Naive thymus-derived CD8-positive, alpha-beta T cell (primary cell): ENCODE results near the gene ANKRD62. TPM values are rescaled to one million over a fixed set of nuclear protein-coding genes. Genes with fewer than 3 reads are reported as not detected.
"Not testable (repeated sequence)": the region's sequence is repeated elsewhere in the genome, so short reads cannot be mapped to it uniquely, and the experiment has no call there.

ENCODE experiments used
- ATAC-seq, 2 donors: fragments of 150-1000 bp; cut with Tn5 transposase in 1 of 2; sonication (Bioruptor Pico), chemical (Tn5 transposase) in 1 of 2; 1 replicate in 1 of 2; 2 replicates in 1 of 2; pipeline ENCODE4 v1.10.0; 2021; ENCODE audit warnings: mild to moderate bottlenecking in 2 of 2, moderate library complexity in 2 of 2
- POLR2A ChIA-PET: fragments of 350-600 bp; sonication (Branson Sonifier 250); formaldehyde crosslinking; loops from one replicate; lab custom pipeline; 2021; ENCODE audit warnings: antibody characterized with exemption; lab: Charles Lee
- DNase-seq, 10 donors: peaks; one replicate each; pipeline versions ENCODE4 v3.0.0 to v3.0.0-alpha.2; 2020 to 2022
- H3K27ac Mint-ChIP-seq, 10 donors: one replicate each; pipeline ENCODE4 v1.8.0; 2020 to 2022; ENCODE audit warnings: mild to moderate bottlenecking in 10 of 10, mixed read lengths in 10 of 10, moderate library complexity in 4 of 10, inconsistent platforms in 1 of 10
- H3K27me3 Mint-ChIP-seq, 5 donors: one replicate each; pipeline ENCODE4 v1.8.0; 2021 to 2022; ENCODE audit warnings: mixed read lengths in 5 of 5
- H3K36me3 Mint-ChIP-seq, 3 donors: one replicate each; pipeline ENCODE4 v1.8.0; 2020 to 2022; ENCODE audit warnings: mixed read lengths in 3 of 3, mild to moderate bottlenecking in 2 of 3, inconsistent platforms in 1 of 3
- H3K4me1 Mint-ChIP-seq, 4 donors: one replicate each; pipeline ENCODE4 v1.8.0; 2021 to 2022; ENCODE audit warnings: mixed read lengths in 4 of 4
- H3K4me3 Mint-ChIP-seq, 10 donors: one replicate each; pipeline ENCODE4 v1.8.0; 2020 to 2022; ENCODE audit warnings: mild to moderate bottlenecking in 10 of 10, mixed read lengths in 10 of 10, moderate library complexity in 6 of 10, inconsistent platforms in 1 of 10
- H3K9me3 Mint-ChIP-seq, 9 donors: one replicate each; pipeline ENCODE4 v1.8.0; 2020 to 2022; ENCODE audit warnings: mixed read lengths in 9 of 9, mild to moderate bottlenecking in 3 of 9, inconsistent platforms in 1 of 9, moderate library complexity in 1 of 9
- polyA plus RNA-seq, 3 donors: library from polyadenylated mRNA; unstranded; fragments of 300-500 nt; fragmentation: Illumina TruSeq; gene quantifications; one replicate each; pipeline ENCODE4 v1.2.3, GENCODE V29; 2021
- total RNA-seq, 8 experiments: library from RNA in 2 of 8; stranded (reverse) in 2 of 8; gene quantifications; one replicate each; pipeline ENCODE4 v1.2.3 and lab custom pipeline; 2021 to 2026

The ANKRD62 gene
- total and polyA plus RNA-seq, 5 experiments from 2014 or later = not detected

DNA sequence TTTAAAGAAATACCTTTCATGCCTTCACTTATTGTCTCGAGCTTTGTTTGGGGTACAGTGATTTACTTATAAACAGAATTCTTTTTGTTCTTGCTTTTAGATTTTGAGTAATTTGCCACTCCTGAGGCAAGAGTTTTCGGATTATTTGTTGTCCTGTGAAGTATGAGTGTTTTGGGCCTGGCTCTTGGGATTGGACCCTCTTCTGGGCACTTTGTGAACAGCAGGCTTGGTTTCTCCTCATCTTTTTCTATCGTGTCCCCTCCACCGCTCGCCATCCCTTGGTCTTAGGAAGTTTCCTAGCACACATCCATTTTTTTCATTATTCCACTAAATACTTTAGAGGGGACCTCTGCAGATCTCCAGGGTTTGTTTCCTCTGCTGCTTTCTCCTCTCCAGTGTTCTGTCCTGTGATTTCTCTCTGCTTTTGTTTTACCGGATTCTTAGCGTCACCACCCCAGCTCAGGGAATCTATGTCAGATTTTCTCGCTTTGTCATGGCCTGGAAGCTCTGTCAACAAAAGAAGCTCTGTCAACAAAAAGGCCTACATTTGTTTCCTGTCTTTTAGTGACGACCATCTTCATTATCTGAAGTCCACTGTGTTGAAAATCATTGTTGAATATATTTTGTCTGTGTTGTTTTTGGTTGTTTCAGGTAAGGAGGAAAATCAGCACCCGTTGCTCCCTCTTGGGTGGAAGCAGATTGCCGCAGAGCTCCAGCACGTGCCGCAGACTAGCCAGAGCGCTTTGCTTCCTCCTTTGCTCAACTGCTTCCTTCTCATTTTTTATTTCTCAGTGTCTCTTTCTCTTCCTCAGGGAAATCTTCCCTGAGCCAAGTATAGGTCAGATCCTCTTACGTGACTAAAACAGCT is 27.8 kb downstream of the ANKRD62 start:
- no peaks in the 10 kb centered on the region for H3K36me3 Mint-ChIP-seq
- POLR2A ChIA-PET = no interaction called here
- H3K27me3 Mint-ChIP-seq = peaks cover 7 to 30% (median 27%) of the 10 kb centered on the region in 5 donors
- H3K4me1 Mint-ChIP-seq = no peaks in the 10 kb centered on the region
- H3K4me3 Mint-ChIP-seq = no peak overlapping the region
- H3K9me3 Mint-ChIP-seq = no peaks in the 10 kb centered on the region
- ATAC-seq (no peak), DNase-seq (no peak)
- peak overlapping the region in 1 of 10 donors; percentile 11 for H3K27ac Mint-ChIP-seq

DNA sequence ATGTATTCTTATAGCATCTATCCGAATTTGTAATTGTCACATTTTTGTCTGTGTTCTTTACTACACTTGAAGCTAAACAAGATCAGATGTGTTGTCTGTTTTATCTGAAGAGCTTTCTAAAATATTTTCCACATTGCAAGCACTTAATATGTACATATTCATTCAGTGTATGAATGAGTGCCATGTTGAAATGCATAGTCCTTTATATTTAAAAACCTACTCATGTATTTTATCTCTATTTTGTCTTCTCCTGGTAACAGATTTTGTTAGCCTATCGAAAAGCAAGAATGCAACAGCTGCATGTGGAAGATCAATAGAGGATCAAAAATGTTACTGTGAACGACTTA is 28.4 kb downstream of the ANKRD62 start:
- H3K36me3 Mint-ChIP-seq, POLR2A ChIA-PET, H3K4me3 Mint-ChIP-seq, H3K27ac Mint-ChIP-seq, H3K9me3 Mint-ChIP-seq, DNase-seq, H3K4me1 Mint-ChIP-seq, ATAC-seq: not testable (repeated sequence)
- peaks cover 9 to 34% (median 29%) of the 10 kb centered on the region in 5 donors for H3K27me3 Mint-ChIP-seq

DNA sequence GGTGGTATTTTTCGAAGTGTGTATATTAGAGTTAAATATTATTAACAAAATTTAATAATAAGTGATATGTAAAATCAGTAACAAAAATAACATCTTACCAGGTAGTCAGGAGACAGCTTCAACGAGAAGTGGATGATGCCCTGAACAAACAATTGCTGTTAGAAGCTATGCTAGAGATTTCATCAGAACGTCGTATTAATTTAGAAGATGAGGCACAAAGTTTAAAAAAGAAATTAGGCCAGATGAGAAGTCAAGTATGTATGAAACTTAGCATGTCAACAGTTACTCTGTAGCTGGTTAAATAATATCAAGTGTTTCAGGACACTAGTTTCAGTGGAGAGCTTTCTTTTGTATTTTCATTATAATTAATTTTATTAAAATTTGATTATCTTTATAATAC is 34.0 kb downstream of the ANKRD62 start:
- ATAC-seq, DNase-seq, H3K27ac Mint-ChIP-seq, H3K4me3 Mint-ChIP-seq, POLR2A ChIA-PET, H3K4me1 Mint-ChIP-seq, H3K36me3 Mint-ChIP-seq, H3K9me3 Mint-ChIP-seq: not testable (repeated sequence)
- H3K27me3 Mint-ChIP-seq = peaks cover 4 to 25% (median 10%) of the 10 kb centered on the region in 5 donors

DNA sequence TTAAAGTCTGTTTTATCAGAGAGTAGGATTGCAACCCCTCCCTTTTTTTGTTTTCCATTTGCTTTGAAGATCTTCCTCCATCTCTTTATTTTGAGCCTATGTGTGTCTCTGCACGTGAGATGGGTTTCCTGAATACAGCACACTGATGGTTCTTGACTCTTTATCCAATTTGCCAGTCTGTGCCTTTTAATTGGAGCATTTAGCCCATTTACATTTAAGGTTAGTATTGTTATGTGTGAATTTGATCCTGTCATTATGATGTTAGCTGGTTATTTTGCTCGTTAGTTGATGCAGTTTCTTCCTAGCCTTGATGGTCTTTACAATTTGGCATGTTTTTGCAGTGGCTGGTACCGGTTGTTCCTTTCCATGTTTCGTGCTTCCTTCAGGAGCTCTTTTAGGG is 45.2 kb downstream of the ANKRD62 start:
- POLR2A ChIA-PET, H3K27me3 Mint-ChIP-seq, H3K36me3 Mint-ChIP-seq, ATAC-seq, H3K9me3 Mint-ChIP-seq, H3K4me3 Mint-ChIP-seq, DNase-seq, H3K4me1 Mint-ChIP-seq, H3K27ac Mint-ChIP-seq: not testable (repeated sequence)

DNA sequence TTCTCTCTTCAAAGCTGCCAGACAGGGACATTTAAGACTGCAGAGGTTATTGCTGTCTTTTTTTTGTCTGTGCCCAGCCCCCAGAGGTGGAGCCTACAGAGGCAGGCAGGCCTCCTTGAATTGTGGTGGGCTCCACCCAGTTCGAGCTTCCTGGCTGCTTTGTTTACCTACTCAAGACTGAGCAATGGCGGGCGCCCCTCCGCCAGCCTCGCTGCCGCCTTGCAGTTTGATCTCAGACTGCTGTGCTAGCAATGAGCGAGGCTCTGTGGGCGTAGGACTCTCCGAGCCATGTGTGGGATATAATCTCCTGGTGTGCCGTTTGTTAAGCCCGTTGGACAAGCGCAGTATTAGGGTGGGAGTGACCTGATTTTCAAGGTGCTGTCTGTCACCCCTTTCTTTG is 47.2 kb downstream of the ANKRD62 start:
- H3K4me3 Mint-ChIP-seq, POLR2A ChIA-PET, H3K4me1 Mint-ChIP-seq, ATAC-seq, H3K9me3 Mint-ChIP-seq, H3K27ac Mint-ChIP-seq, H3K36me3 Mint-ChIP-seq, DNase-seq: not testable (repeated sequence)
- H3K27me3 Mint-ChIP-seq = peaks cover 0 to 10% (median 0%) of the 10 kb centered on the region in 5 donors

DNA sequence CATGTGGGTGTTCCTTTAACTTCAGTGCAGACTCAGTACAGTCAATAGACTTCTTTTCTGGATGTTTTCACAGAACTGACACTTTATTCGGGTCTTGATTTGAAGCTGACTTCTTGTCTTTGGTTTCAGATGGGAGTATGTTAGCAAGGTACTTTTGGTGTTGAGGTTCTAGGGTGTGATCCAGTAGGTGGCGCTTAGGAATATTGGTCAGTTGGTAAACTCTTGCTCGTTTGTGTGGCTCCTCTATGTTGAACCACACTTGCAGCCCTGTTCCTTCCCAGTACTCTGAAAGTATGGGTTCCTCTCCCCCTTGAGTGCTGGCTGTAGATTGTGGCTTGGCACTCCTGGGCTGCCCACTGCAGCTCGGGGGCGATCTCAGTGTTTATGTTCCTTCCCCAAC is 48.1 kb downstream of the ANKRD62 start:
- ATAC-seq, H3K27ac Mint-ChIP-seq: not testable (repeated sequence)

DNA sequence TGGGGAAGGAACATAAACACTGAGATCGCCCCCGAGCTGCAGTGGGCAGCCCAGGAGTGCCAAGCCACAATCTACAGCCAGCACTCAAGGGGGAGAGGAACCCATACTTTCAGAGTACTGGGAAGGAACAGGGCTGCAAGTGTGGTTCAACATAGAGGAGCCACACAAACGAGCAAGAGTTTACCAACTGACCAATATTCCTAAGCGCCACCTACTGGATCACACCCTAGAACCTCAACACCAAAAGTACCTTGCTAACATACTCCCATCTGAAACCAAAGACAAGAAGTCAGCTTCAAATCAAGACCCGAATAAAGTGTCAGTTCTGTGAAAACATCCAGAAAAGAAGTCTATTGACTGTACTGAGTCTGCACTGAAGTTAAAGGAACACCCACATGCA is 55.8 kb downstream of the ANKRD62 start:
- H3K27ac Mint-ChIP-seq, H3K4me3 Mint-ChIP-seq, H3K36me3 Mint-ChIP-seq, POLR2A ChIA-PET, DNase-seq, H3K9me3 Mint-ChIP-seq, H3K4me1 Mint-ChIP-seq, ATAC-seq, H3K27me3 Mint-ChIP-seq: not testable (repeated sequence)

More for the DNA sequence above, 48.1 kb downstream of the ANKRD62 start:
- H3K9me3 Mint-ChIP-seq, H3K36me3 Mint-ChIP-seq, POLR2A ChIA-PET, DNase-seq, H3K4me1 Mint-ChIP-seq, H3K4me3 Mint-ChIP-seq: not testable (repeated sequence)
- H3K27me3 Mint-ChIP-seq = peaks cover 0 to 10% (median 0%) of the 10 kb centered on the region in 5 donors

DNA sequence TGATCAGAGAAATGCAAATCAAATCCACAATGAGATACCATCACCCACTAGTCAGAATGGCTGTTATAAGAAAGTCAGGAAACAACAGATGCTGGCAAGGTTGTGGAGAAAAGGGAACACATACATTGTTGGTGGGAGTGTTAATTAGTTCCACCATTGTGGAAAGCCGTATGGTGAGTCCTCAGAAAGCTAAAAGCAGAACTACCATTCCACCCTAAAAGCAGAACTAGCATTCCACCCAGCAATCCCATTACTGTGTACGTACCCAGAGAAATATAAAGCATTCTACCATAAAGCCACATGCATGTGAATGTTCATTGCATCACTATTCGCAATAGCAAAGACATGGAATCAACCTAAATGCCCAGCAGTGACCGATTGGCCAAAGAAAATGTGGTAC is 60.7 kb downstream of the ANKRD62 start:
- no peaks in the 10 kb centered on the region for H3K4me1 Mint-ChIP-seq

DNA sequence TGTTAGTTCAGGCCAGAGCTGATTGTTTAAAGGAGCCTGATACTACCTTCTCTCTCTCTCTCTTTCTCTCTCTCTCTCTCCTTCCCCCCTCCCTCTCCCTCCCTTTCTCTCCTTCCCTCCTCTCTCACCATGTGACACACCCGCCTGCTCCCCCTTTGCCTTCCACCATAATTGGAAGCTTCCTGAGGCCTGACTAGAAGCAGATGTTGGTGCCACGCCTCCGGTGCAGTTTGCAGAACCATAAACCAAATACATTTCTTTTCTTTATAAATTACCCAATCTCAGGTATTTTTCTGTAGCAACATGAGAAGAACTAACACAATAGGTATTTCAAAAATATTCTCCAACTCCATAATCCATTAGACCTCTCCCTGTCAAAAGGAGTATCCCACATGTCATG is 62.4 kb downstream of the ANKRD62 start:
- Mint-ChIP-seq H3K36me3 (no peaks in the 10 kb centered on the region), H3K4me1 (no peaks in the 10 kb centered on the region), H3K27ac (no peak overlapping the region), H3K4me3 (no peak overlapping the region), H3K9me3 (peaks cover 0 to 7% (median 0%) of the 10 kb centered on the region in 9 donors), H3K27me3 (peaks cover 0 to 6% (median 0%) of the 10 kb centered on the region in 5 donors)
- no peak for ATAC-seq
- POLR2A ChIA-PET = no interaction called here
- no peak for DNase-seq

More for the DNA sequence above, 60.7 kb downstream of the ANKRD62 start:
- POLR2A ChIA-PET = no interaction called here
- Mint-ChIP-seq H3K36me3 (no peaks in the 10 kb centered on the region), H3K9me3 (peaks cover 0 to 7% (median 0%) of the 10 kb centered on the region in 9 donors), H3K27me3 (peaks cover 0 to 8% (median 3%) of the 10 kb centered on the region in 5 donors), H3K27ac (no peak overlapping the region), H3K4me3 (no peak overlapping the region)
- DNase-seq (no peak), ATAC-seq (no peak)

DNA sequence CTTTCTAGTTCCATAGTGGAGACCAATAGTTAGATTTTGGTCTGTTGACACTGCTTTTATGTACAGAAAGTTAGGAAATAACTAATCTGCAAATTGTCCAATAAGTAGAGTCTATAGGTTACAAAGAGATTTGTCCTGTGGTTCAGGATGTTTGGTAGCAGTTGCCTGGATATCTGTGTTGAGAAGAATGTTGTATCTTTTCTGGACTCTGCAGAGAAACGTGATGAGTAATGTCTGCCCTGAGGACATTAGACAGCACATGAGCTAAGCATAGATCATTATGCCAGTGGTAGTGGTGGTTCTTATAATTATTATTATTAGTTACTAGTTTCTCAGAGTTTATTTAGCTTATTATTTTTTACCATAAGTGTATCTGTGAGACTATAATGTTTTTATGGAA is 65.8 kb downstream of the ANKRD62 start:
- no peaks in the 10 kb centered on the region for H3K36me3 Mint-ChIP-seq
- POLR2A ChIA-PET = no interaction called here
- no peaks in the 10 kb centered on the region for H3K4me1 Mint-ChIP-seq
- DNase-seq = no peak
- no peak overlapping the region for H3K27ac Mint-ChIP-seq
- ATAC-seq = no peak
- H3K9me3 Mint-ChIP-seq = peaks cover 0 to 3% (median 0%) of the 10 kb centered on the region in 9 donors
- no peak overlapping the region for H3K4me3 Mint-ChIP-seq
- H3K27me3 Mint-ChIP-seq = peaks cover 0 to 9% (median 4%) of the 10 kb centered on the region in 5 donors

DNA sequence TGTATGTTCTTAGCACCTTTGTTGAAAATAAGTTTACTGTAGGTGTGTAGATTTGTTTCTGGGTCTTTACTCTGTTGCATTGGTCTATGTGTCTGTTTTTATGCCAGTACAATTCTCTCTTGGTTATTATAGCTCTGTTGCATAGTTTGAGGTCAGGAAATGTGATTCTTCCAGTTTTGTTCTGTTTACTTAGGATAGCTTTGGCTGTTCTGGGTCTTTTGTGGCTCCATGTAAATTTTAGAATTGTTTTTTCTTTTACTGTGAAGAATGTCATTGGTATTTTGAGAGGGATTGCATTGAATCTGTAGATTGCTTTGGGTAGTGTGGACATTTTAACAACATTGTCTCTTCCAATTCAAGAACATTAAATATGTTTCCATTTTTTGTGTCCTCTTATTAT is 69.1 kb downstream of the ANKRD62 start:
- DNase-seq (no peak), ATAC-seq (no peak)
- Mint-ChIP-seq H3K4me3 (no peak overlapping the region), H3K9me3 (peaks cover 2 to 17% (median 9%) of the 10 kb centered on the region in 9 donors), H3K36me3 (peaks cover 0 to 8% (median 0%) of the 10 kb centered on the region in 3 donors), H3K27me3 (peaks cover 0 to 14% (median 9%) of the 10 kb centered on the region in 5 donors), H3K27ac (no peak overlapping the region), H3K4me1 (no peaks in the 10 kb centered on the region)
- POLR2A ChIA-PET = no interaction called here

DNA sequence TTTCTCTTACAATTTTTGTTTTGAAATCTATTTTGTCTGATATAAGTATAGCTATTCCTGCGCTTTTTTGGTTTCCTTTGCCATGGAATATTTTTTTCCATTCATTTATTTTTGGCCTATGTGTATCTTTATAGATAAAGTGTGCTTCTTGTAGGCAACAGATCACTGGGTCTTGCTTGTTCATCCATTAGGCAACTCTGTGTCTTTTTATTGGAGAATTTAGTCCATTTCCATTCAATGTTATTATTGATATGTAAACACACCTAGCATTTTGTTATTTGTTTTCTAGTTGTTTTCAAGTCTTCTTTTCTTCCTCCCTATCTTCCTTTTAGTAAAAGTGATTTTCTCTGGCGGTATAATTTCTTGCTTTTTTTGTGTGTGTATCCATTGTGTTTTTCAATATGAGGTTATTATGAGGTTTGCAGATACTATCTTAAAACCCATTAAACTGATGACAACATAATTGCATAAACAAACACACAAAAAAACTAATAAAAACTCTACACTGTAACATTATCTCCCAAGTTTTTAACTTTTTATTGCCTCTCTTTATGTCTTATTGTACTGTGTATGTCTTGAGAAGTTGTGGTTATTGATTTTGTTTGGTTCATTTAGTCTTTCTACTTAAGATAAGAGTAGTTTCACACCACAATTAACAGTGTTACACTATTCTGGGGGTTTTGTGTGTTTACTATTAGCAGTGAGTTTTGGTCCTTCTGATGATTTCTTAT is 71.6 kb downstream of the ANKRD62 start:
- ATAC-seq = no peak
- DNase-seq = no peak
- POLR2A ChIA-PET = no interaction called here
- Mint-ChIP-seq H3K36me3 (peaks cover 0 to 8% (median 0%) of the 10 kb centered on the region in 3 donors), H3K27ac (peak overlapping the region in 1 of 10 donors; percentile 66), H3K4me1 (no peaks in the 10 kb centered on the region), H3K9me3 (peaks cover 5 to 35% (median 12%) of the 10 kb centered on the region in 9 donors), H3K4me3 (no peak overlapping the region), H3K27me3 (peaks cover 5 to 27% (median 12%) of the 10 kb centered on the region in 5 donors)
